Measurements from ENCODE around the gene FGFRL1.

Gene FGFRL1

DNA sequence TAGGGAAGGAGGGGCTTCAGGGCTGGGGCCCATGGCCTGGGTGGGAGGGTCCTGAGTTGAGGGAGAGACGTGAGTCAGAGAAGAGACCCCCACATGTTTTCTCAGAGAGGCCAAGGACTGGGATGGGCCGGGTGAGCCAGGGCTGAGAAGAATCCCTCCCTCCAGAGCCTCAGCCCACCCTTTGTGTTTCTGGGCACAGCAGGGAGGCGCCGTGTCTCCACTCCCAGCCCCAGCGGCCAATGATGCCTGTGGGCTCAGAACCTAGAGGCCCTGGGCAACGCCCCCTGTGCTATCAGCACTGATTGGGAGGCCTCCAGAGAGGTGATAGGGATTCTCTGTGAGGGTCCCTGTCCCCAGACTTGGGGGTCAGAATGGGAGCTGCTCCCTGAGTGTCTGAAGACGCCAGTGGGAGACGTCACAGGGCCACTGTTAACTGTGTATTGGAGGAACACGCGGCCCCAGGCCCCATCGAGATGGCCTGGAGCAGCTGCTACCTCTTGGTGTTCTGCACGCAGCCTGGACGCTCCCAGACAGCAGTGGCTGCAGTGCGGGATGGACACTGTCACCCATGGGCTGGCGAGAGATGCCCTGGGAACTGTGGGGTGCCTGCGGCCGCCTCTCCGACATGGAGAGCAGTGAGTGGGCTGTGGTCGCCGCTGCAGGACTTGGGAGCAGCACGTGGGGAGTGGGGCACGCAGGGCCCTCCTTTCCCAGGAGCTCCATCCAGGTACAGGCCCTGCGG, 8.5 kb downstream of the FGFRL1 start:
- H3K36me3 ChIP-seq (ENCODE audit: control insufficient read depth in 2 of 2, insufficient read depth in 2 of 2, low read length in 2 of 2), result no peaks in the 10 kb centered on the region
- H3K4me1 ChIP-seq (ENCODE audit: control insufficient read depth, insufficient read depth, low read length), result peaks cover 4% of the 10 kb centered on the region
- H3K9me3 ChIP-seq (ENCODE audit: control insufficient read depth in 2 of 2, low read length in 2 of 2), result no peaks in the 10 kb centered on the region
- H3K27ac ChIP-seq (ENCODE audit: low read length), result no peak overlapping the region
- H3K27me3 ChIP-seq (ENCODE audit: control insufficient read depth in 1 of 2, insufficient read depth in 2 of 2, low read length in 2 of 2), result no peaks in the 10 kb centered on the region
- no peak overlapping the region for H3K4me3 ChIP-seq (ENCODE audit: low read length in 2 of 2)
- H3K9ac ChIP-seq (ENCODE audit: low read length in 2 of 2), result no peak overlapping the region

GRCh38 chr4:1021386-1022050, 10.1 kb downstream of the FGFRL1 start:
- Histone ChIP-seq H3K9ac (ENCODE audit: low read length in 2 of 2) (no peak overlapping the region), H3K4me3 (ENCODE audit: low read length in 2 of 2) (no peak overlapping the region), H3K36me3 (ENCODE audit: control insufficient read depth in 2 of 2, insufficient read depth in 2 of 2, low read length in 2 of 2) (peaks cover 4 to 10% of the 10 kb centered on the region in 2 donors), H3K27ac (ENCODE audit: low read length) (no peak overlapping the region), H3K4me1 (ENCODE audit: control insufficient read depth, insufficient read depth, low read length) (no peaks in the 10 kb centered on the region), H3K9me3 (ENCODE audit: control insufficient read depth in 2 of 2, low read length in 2 of 2) (no peaks in the 10 kb centered on the region), H3K27me3 (ENCODE audit: control insufficient read depth in 1 of 2, insufficient read depth in 2 of 2, low read length in 2 of 2) (no peaks in the 10 kb centered on the region)

- no peaks in the 10 kb centered on the region for H3K27me3 ChIP-seq (ENCODE audit: control insufficient read depth in 1 of 2, insufficient read depth in 2 of 2, low read length in 2 of 2)
- no peak overlapping the region for H3K27ac ChIP-seq (ENCODE audit: low read length)
- no peaks in the 10 kb centered on the region for H3K9me3 ChIP-seq (ENCODE audit: control insufficient read depth in 2 of 2, low read length in 2 of 2)
- H3K4me1 ChIP-seq (ENCODE audit: control insufficient read depth, insufficient read depth, low read length), result no peaks in the 10 kb centered on the region
- H3K4me3 ChIP-seq (ENCODE audit: low read length in 2 of 2), result no peak overlapping the region
- peaks cover 4 to 10% of the 10 kb centered on the region in 2 donors for H3K36me3 ChIP-seq (ENCODE audit: control insufficient read depth in 2 of 2, insufficient read depth in 2 of 2, low read length in 2 of 2)
- H3K9ac ChIP-seq (ENCODE audit: low read length in 2 of 2), result no peak overlapping the region
Measured at GRCh38 chr4:1022051-1022738, 10.8 kb downstream of the FGFRL1 start.

- H3K27ac ChIP-seq (ENCODE audit: low read length), result no peak overlapping the region
- H3K9ac ChIP-seq (ENCODE audit: low read length in 2 of 2), result no peak overlapping the region
- H3K4me3 ChIP-seq (ENCODE audit: low read length in 2 of 2), result no peak overlapping the region
- no peaks in the 10 kb centered on the region for H3K4me1 ChIP-seq (ENCODE audit: control insufficient read depth, insufficient read depth, low read length)
- H3K36me3 ChIP-seq (ENCODE audit: control insufficient read depth in 2 of 2, insufficient read depth in 2 of 2, low read length in 2 of 2), result peaks cover 4 to 10% of the 10 kb centered on the region in 2 donors
- H3K27me3 ChIP-seq (ENCODE audit: control insufficient read depth in 1 of 2, insufficient read depth in 2 of 2, low read length in 2 of 2), result no peaks in the 10 kb centered on the region
- H3K9me3 ChIP-seq (ENCODE audit: control insufficient read depth in 2 of 2, low read length in 2 of 2), result no peaks in the 10 kb centered on the region
Measured at GRCh38 chr4:1022739-1023066, 11.3 kb downstream of the FGFRL1 start.

DNA sequence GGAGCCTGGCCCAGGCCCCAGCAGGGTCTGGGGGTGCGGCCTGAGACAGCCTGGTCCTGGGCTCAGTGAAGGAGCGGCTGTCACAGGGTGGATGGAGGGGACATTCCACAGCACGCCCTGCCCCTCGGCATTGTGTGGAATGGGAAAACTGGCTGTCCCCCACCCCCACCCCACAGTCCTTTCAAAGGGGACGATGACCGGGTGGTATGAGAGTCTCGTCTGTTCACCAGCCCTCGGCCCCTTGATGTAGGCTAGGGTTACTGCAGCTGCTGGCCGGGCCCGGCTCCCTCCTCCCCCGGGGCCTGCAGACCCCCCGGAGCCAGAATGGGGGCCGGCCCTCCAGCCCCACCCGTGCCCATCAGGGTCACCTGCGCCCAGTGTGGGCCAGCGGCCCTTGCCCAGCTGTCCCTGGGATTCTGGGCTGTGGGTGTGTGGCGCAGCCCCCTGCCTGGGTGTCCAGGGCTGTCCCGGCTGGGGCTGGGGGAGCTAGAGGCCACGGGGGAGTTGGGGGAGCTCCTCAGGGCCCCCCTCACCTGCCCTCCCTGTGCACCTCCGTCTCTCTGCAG, 11.7 kb downstream of the FGFRL1 start:
- Histone ChIP-seq H3K9me3 (ENCODE audit: control insufficient read depth in 2 of 2, low read length in 2 of 2) (no peaks in the 10 kb centered on the region), H3K4me1 (ENCODE audit: control insufficient read depth, insufficient read depth, low read length) (no peaks in the 10 kb centered on the region), H3K9ac (ENCODE audit: low read length in 2 of 2) (no peak overlapping the region), H3K4me3 (ENCODE audit: low read length in 2 of 2) (no peak overlapping the region), H3K27ac (ENCODE audit: low read length) (no peak overlapping the region), H3K36me3 (ENCODE audit: control insufficient read depth in 2 of 2, insufficient read depth in 2 of 2, low read length in 2 of 2) (peaks cover 4 to 10% of the 10 kb centered on the region in 2 donors), H3K27me3 (ENCODE audit: control insufficient read depth in 1 of 2, insufficient read depth in 2 of 2, low read length in 2 of 2) (peaks cover 0 to 2% of the 10 kb centered on the region in 2 donors)

- no peak overlapping the region for H3K4me3 ChIP-seq (ENCODE audit: low read length in 2 of 2)
- no peak overlapping the region for H3K9ac ChIP-seq (ENCODE audit: low read length in 2 of 2)
- peaks cover 3 to 12% of the 10 kb centered on the region in 2 donors for H3K27me3 ChIP-seq (ENCODE audit: control insufficient read depth in 1 of 2, insufficient read depth in 2 of 2, low read length in 2 of 2)
- H3K9me3 ChIP-seq (ENCODE audit: control insufficient read depth in 2 of 2, low read length in 2 of 2), result no peaks in the 10 kb centered on the region
- no peak overlapping the region for H3K27ac ChIP-seq (ENCODE audit: low read length)
- H3K4me1 ChIP-seq (ENCODE audit: control insufficient read depth, insufficient read depth, low read length), result no peaks in the 10 kb centered on the region
- H3K36me3 ChIP-seq (ENCODE audit: control insufficient read depth in 2 of 2, insufficient read depth in 2 of 2, low read length in 2 of 2), result peaks cover 4 to 10% of the 10 kb centered on the region in 2 donors
Measured at GRCh38 chr4:1023895-1024740, 12.7 kb downstream of the FGFRL1 start.

- H3K36me3 ChIP-seq (ENCODE audit: control insufficient read depth in 2 of 2, insufficient read depth in 2 of 2, low read length in 2 of 2), result peaks cover 4 to 10% of the 10 kb centered on the region in 2 donors
Measured at GRCh38 chr4:1024882-1025545, 13.6 kb downstream of the FGFRL1 start.

DNA sequence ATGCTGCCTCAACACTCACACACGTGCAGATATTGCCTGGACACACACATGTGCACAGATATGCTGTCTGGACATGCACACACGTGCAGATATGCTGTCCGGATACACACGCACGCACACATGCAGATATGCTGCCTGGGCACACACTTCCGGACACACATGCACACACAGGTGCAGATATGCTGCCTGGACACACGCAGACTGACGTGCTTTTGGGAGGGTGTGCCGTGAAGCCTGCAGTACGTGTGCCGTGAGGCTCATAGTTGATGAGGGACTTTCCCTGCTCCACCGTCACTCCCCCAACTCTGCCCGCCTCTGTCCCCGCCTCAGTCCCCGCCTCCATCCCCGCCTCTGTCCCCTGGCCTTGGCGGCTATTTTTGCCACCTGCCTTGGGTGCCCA, 14.7 kb downstream of the FGFRL1 start:
- peaks cover 4 to 10% of the 10 kb centered on the region in 2 donors for H3K36me3 ChIP-seq (ENCODE audit: control insufficient read depth in 2 of 2, insufficient read depth in 2 of 2, low read length in 2 of 2)
- no peaks in the 10 kb centered on the region for H3K4me1 ChIP-seq (ENCODE audit: control insufficient read depth, insufficient read depth, low read length)
- peaks cover 12 to 20% of the 10 kb centered on the region in 2 donors for H3K27me3 ChIP-seq (ENCODE audit: control insufficient read depth in 1 of 2, insufficient read depth in 2 of 2, low read length in 2 of 2)
- no peak overlapping the region for H3K4me3 ChIP-seq (ENCODE audit: low read length in 2 of 2)
- no peak overlapping the region for H3K9ac ChIP-seq (ENCODE audit: low read length in 2 of 2)
- H3K9me3 ChIP-seq (ENCODE audit: control insufficient read depth in 2 of 2, low read length in 2 of 2), result no peaks in the 10 kb centered on the region
- no peak overlapping the region for H3K27ac ChIP-seq (ENCODE audit: low read length)

More at GRCh38 chr4:1024882-1025545, 13.6 kb downstream of the FGFRL1 start:
- H3K4me3 ChIP-seq (ENCODE audit: low read length in 2 of 2), result no peak overlapping the region
- no peak overlapping the region for H3K27ac ChIP-seq (ENCODE audit: low read length)
- peaks cover 8 to 17% of the 10 kb centered on the region in 2 donors for H3K27me3 ChIP-seq (ENCODE audit: control insufficient read depth in 1 of 2, insufficient read depth in 2 of 2, low read length in 2 of 2)
- H3K9me3 ChIP-seq (ENCODE audit: control insufficient read depth in 2 of 2, low read length in 2 of 2), result no peaks in the 10 kb centered on the region
- H3K4me1 ChIP-seq (ENCODE audit: control insufficient read depth, insufficient read depth, low read length), result no peaks in the 10 kb centered on the region
- H3K9ac ChIP-seq (ENCODE audit: low read length in 2 of 2), result no peak overlapping the region

DNA sequence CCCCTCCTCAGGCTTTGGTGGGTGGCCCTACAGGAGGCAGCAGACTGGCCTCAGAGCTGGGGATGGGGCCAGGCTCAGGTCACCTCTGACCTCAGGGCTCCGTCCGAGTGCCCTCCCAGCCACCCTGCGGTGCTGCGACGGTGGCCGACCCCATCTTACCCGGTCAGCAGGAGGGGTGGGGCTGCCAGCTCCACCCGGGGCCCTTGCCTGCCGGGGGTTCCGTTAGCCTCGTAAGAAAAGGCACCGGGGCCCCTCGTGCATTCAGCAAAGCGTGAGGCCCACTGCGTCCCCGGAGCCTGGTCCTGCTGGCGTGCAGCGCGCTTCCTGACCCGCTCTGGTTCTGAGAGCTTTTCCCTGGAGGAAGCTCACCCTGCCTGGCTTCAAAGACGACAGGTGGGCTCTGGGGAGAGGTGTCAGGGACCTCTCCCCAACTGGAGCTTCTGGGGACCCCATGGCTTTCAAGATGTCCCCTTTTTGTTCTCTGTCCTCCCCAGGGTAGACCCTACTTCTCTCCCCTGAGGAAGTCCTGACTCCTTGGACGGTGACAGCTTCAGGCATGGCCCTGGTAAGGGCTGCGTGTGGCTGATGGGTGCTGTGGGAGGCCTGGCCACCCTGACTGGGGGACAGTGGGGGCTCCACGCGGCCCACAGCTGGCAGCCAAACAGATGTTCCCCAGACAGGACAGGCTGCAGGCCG, 15.9 kb downstream of the FGFRL1 start:
- no peaks in the 10 kb centered on the region for H3K9me3 ChIP-seq (ENCODE audit: control insufficient read depth in 2 of 2, low read length in 2 of 2)
- H3K4me3 ChIP-seq (ENCODE audit: low read length in 2 of 2), result no peak overlapping the region
- no peak overlapping the region for H3K9ac ChIP-seq (ENCODE audit: low read length in 2 of 2)
- H3K36me3 ChIP-seq (ENCODE audit: control insufficient read depth in 2 of 2, insufficient read depth in 2 of 2, low read length in 2 of 2), result peaks cover 4 to 10% of the 10 kb centered on the region in 2 donors
- H3K27ac ChIP-seq (ENCODE audit: low read length), result no peak overlapping the region
- H3K27me3 ChIP-seq (ENCODE audit: control insufficient read depth in 1 of 2, insufficient read depth in 2 of 2, low read length in 2 of 2), result peaks cover 16 to 20% of the 10 kb centered on the region in 2 donors
- H3K4me1 ChIP-seq (ENCODE audit: control insufficient read depth, insufficient read depth, low read length), result no peaks in the 10 kb centered on the region
